ENCODE results near the gene POTEE. TPM values are rescaled to one million over a fixed set of nuclear protein-coding genes. Genes with fewer than 3 reads are reported as not detected.
"Not testable (repeated sequence)": the region's sequence is repeated elsewhere in the genome, so short reads cannot be mapped to it uniquely, and the experiment has no call there.

Gene POTEE
- total RNA-seq, 6 donors from 2014 or later = 0.09 to 0.13 TPM; not detected in 4

- no peak overlapping the region for H3K27ac ChIP-seq
- WGBS, 2 donors = 90 to 93% methylated on average over 3 to 9 of the region's 14 CpGs
- no peaks in the 10 kb centered on the region for H3K27me3 ChIP-seq
- no peaks in the 10 kb centered on the region for H3K4me1 ChIP-seq
- no peaks in the 10 kb centered on the region for H3K36me3 ChIP-seq
- no peak overlapping the region for H3K4me3 ChIP-seq
- no peak for TF ChIP-seq POLR2AphosphoS5 (IDR thresholded peaks at IDR 0.05)
- H3K9me3 ChIP-seq = no peaks in the 10 kb centered on the region
- no peak for ATAC-seq (ENCODE audit: low FRiP score in 2 of 2)
- peak in 1 of 2 donors; percentile 61 for DNase-seq
Observed at GRCh38 chr2:131201098-131201497, 8.2 kb upstream of the POTEE start.

GRCh38 chr2:131207839-131208238 lies 1.5 kb upstream of the POTEE start:
- DNase-seq; H3K9me3 ChIP-seq; ATAC-seq (ENCODE audit: low FRiP score in 2 of 2); H3K36me3 ChIP-seq; H3K4me1 ChIP-seq; H3K27ac ChIP-seq; H3K4me3 ChIP-seq; H3K27me3 ChIP-seq: not testable (repeated sequence)
- WGBS, 2 donors = 89 to 94% methylated on average over 8 to 9 of the region's 9 CpGs

- peak in 1 of 2 donors; percentile 58 for DNase-seq
- ATAC-seq (ENCODE audit: low FRiP score in 2 of 2); H3K4me3 ChIP-seq; H3K4me1 ChIP-seq; H3K36me3 ChIP-seq; H3K27me3 ChIP-seq; H3K27ac ChIP-seq; H3K9me3 ChIP-seq: not testable (repeated sequence)
- 88% methylated on average over 12 of the region's 14 CpGs; no CpG with 5 or more reads in 1 of the 2 donors for WGBS, 2 donors
Observed at GRCh38 chr2:131209773-131210104, 403 bp downstream of the POTEE start.

- WGBS, 2 donors = 98% methylated on average over 6 of the region's 22 CpGs; no CpG with 5 or more reads in 1 of the 2 donors
- H3K9me3 ChIP-seq, H3K27ac ChIP-seq, H3K27me3 ChIP-seq, H3K4me1 ChIP-seq, H3K4me3 ChIP-seq, H3K36me3 ChIP-seq: not testable (repeated sequence)
- ATAC-seq (ENCODE audit: low FRiP score in 2 of 2) (peak in 1 of 2 donors; percentile 12), DNase-seq (peak in 1 of 2 donors; percentile 38)
Observed at GRCh38 chr2:131210434-131211211, 1.3 kb downstream of the POTEE start.

- H3K4me3 ChIP-seq; H3K27me3 ChIP-seq; ATAC-seq (ENCODE audit: low FRiP score in 2 of 2); H3K36me3 ChIP-seq; H3K9me3 ChIP-seq; H3K4me1 ChIP-seq; H3K27ac ChIP-seq: not testable (repeated sequence)
- 97% methylated on average over 7 of the region's 60 CpGs; no CpG with 5 or more reads in 1 of the 2 donors for WGBS, 2 donors
- DNase-seq = peak in 1 of 2 donors; percentile 33
Observed at GRCh38 chr2:131217238-131217986, 8.1 kb downstream of the POTEE start.

GRCh38 chr2:131235543-131236449 lies 26.5 kb downstream of the POTEE start:
- H3K27me3 ChIP-seq; H3K9me3 ChIP-seq; DNase-seq; H3K27ac ChIP-seq; H3K4me3 ChIP-seq; H3K36me3 ChIP-seq; H3K4me1 ChIP-seq; ATAC-seq (ENCODE audit: low FRiP score in 2 of 2): not testable (repeated sequence)
- WGBS, 2 donors = 38 to 52% methylated on average over 7 to 10 of the region's 10 CpGs

Small RNA genes lying within 50 kb of the gene (small RNA-seq; reads per million reads assigned to genes)
- 0 reads per million in 4 donors for gene AC009477.1
- 0 reads per million in 4 donors for gene RNU6-127P

Other genes starting within 250 kb of the POTEE start
- 10 to 100 TPM; 22.0 to 86.9 (median 72.8) TPM for gene FAM168B, start 116.1 kb upstream of the POTEE start, total RNA-seq
- 100 to 1,000 TPM in 2 of 6 donors, 10 to 100 TPM in 4; 63.9 to 167 (median 87.4) TPM for gene PLEKHB2, start 104.2 kb upstream of the POTEE start, total RNA-seq
- gene RAB6D, start 154.6 kb downstream of the POTEE start, total RNA-seq = under 1 TPM in 1 of 6 donors, not detected in 5; 0.17 TPM